HTERT RPE-1 (cell line): ENCODE data around the gene IMPG2.

Experiments used
- in situ Hi-C: fragments of 300-500 bp; cut with MboI; formaldehyde crosslinking; loops from 4 replicates; pipeline ENCODE4 v1.14.3; 2020; ENCODE audit warnings: low sequenced_read_pairs

Gene IMPG2

GRCh38 chr3:101278727-101279126, 41.6 kb downstream of the IMPG2 start:
- in situ Hi-C loops = no loop called here

DNA sequence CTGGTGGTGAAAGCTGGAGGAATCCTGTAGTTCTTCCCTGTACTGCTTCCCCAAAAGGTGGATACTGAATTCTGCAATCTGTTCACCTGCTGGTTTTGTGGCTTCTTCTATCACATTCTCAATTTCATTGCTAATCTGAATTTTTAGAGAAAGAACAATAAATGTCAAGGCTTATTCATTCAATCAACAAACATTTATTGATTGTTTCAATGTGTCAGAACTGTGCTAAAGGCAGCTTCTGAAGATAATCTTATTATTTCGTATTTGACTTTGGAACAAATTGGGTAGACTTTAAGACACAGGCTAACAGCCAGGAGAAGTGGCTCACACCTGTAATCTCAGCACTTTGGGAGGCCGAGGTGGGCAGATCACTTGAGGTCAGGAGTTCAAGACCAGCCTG, 46.8 kb downstream of the IMPG2 start:
- in situ Hi-C loops = no loop called here

DNA sequence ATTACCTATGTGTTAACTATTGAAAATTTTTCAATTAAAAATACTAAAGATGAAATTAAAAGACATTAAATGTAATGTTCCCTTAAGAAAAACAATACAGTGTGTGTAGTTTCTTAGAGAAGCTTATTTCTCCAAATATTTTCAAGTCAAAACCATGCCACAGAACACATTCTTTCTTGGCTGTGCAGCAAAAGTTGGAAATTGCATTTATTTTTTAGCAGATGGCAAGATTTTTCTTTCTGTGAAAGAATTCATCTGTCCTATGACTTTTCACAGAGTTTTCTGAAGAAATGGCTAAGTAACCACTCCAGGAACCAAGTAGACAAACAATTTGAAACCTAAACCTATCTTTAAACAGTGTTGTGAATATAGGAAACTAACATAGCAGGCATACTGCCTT, 47.2 kb downstream of the IMPG2 start:
- in situ Hi-C loops = no loop called here

- in situ Hi-C loops = no loop called here
Measured at GRCh38 chr3:101271728-101272127, 48.6 kb downstream of the IMPG2 start.

GRCh38 chr3:101270149-101270548, 50.2 kb downstream of the IMPG2 start:
- in situ Hi-C loops = no loop called here

GRCh38 chr3:101268971-101269671, 51.3 kb downstream of the IMPG2 start:
- in situ Hi-C loops = no loop called here

- in situ Hi-C loops = no loop called here
Measured at GRCh38 chr3:101268141-101268540, 52.2 kb downstream of the IMPG2 start.

DNA sequence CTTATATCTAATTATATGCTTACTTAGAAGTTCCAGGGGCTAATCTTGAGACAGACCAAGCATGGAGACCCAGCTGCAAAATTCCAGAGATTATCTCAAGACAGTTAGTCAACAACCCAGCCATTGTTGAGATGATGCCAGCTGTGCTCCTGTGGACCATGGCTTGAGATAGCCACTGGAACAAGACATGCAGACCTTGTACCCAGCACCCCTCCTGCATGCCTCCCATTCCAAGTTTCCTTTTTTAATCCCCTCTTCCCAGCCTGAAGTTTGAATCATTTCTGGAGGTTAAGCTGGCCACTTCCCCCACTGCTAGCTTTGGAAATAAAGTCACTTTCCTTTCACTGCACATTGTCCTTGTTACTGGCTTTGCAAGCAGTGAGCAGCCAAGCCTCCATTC, 53.8 kb downstream of the IMPG2 start:
- in situ Hi-C loops = no loop called here

DNA sequence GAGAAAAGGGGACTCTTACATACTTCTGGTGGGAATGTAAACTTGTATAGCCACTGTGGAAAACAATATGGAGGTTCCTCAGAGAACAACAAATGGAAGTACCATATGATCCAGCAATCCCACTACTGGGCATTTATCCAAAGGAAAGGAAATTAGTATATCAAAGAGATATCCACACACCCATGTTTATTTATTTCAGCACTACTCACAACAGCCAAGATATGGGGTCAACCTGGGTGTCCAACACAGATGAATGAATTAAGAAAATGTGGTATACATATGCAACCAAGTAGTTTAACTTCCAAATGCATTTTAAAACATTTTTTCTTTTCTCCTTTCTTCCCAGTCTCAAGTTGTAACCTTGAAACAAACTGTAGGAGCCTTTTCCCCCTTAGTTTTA, 54.3 kb downstream of the IMPG2 start:
- in situ Hi-C loops = no loop called here

DNA sequence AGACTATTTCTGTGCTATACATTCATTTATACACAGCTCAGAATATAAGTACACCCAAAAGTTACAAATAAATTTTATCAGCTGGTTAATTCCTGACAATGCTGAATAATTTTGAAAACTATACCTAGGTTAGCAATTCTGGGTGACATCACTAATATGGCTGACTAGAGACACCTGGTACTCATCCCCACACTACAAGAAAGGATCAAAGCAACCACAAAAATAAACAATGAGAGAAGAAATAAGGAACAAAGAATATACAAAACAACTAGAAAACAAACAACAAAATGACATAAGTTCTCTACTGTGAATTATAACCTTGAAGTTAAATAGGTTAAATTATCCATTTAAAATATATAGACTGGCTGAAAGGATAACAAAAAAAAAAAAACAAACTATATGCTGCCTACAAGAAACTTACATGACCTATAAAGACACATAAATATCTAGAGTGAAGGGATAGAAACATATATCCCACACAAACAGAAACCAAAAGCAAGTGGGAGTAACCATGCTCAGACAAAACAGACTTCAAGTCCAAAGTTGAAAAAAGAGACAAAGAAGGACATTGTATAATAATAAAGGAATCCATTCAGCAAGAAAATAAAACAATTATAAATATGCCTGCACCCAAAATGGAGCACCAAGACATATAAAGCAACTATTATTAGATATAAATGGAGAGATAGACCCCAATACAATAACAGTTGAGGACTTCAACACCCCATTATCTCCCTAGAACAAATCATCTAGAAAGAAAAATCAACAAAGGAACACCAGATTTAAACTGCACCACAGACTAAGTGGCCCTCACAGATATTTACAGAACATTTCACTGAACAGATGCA, 57.8 kb downstream of the IMPG2 start:
- in situ Hi-C loops = no loop called here

DNA sequence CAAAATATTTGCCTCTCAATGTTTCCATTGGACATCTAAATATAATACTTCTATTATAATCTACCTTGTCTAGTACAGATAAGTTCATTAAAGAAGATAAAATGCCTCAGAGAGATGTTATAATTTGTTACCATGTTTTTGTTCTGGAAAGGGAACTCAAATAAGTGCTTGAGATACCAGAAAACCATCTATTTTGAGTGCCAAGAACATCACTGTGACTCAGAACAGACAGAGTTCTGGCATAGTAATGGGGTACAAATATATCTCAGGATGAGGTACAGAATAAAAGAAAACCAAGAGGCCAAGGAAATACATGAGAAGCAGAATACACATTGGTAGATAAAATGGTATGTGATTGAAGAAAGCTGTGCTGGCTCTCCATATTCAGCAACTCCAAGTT, 58.9 kb downstream of the IMPG2 start:
- in situ Hi-C loops = no loop called here

GRCh38 chr3:101259485-101260341, 60.7 kb downstream of the IMPG2 start:
- in situ Hi-C loops = no loop called here

DNA sequence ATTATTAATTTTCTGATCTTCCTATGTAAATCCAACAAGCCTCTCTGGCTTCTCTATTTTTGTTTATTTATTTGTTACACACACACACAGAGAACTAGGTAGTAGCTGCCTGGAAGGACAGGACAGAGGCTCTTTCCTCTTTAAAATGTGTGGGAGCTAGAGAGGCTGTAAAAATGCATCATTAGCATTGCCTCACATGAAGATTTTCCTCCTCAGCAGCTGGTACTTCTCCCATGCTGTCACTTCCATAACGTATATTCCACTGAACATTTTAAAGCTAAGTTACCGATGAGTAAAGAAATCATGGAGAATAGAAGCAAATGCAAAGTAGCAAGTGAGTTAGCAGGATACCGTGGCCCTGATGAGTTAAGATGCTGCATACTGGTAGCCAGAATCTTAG, 63.9 kb downstream of the IMPG2 start:
- in situ Hi-C loops = no loop called here

- in situ Hi-C loops = no loop called here
Measured at GRCh38 chr3:101255441-101255840, 64.9 kb downstream of the IMPG2 start.

GRCh38 chr3:101253396-101253795, 67.0 kb downstream of the IMPG2 start:
- in situ Hi-C loops = no loop called here

GRCh38 chr3:101252945-101253344, 67.4 kb downstream of the IMPG2 start:
- in situ Hi-C loops = no loop called here

DNA sequence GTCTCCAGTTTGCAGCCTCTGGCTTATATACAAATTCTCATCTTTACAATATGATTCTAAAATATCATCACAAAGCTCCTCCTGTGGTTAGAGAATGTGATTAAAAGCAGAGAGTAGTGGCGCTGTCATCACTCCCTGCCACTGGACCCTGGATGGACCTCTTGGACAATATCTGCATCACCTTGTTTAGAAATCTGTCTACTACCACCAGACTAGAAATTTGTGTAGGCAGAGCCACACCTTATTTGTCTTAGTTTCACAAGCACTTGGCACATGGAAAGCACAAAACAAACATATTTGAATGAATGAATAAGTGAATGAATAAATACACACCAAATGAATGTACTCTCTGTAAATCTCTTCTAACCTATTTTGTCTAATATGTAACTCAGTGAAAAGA, 68.1 kb downstream of the IMPG2 start:
- in situ Hi-C loops = no loop called here

- in situ Hi-C loops = no loop called here
Measured at GRCh38 chr3:101251441-101251840, 68.9 kb downstream of the IMPG2 start.

GRCh38 chr3:101249522-101249921, 70.9 kb downstream of the IMPG2 start:
- in situ Hi-C loops = no loop called here

GRCh38 chr3:101248736-101249135, 71.6 kb downstream of the IMPG2 start:
- in situ Hi-C loops = no loop called here

GRCh38 chr3:101244212-101244575, 76.2 kb downstream of the IMPG2 start:
- in situ Hi-C loops = no loop called here
